HG02938 (cell line): ENCODE results near the gene PLCL1.

Experiments
- ATAC-seq: cut with Tn5 transposase; IDR thresholded peaks from one replicate; pipeline ENCODE4 v1.9.1; 2021; ENCODE audit warnings: mild to moderate bottlenecking, moderate library complexity; ENCODE audit not compliant: unreplicated experiment

PLCL1 gene

GRCh38 chr2:198098918-198099317 lies 294.5 kb downstream of the PLCL1 start:
- no peak for ATAC-seq

GRCh38 chr2:198100346-198100745 lies 296.0 kb downstream of the PLCL1 start:
- no peak for ATAC-seq

GRCh38 chr2:198101688-198102087 lies 297.3 kb downstream of the PLCL1 start:
- ATAC-seq = no peak

- ATAC-seq = no peak
Observed at GRCh38 chr2:198102120-198102519, 297.7 kb downstream of the PLCL1 start.

GRCh38 chr2:198102856-198103255 lies 298.5 kb downstream of the PLCL1 start:
- no peak for ATAC-seq

- no peak for ATAC-seq
Observed at GRCh38 chr2:198106621-198107385, 302.4 kb downstream of the PLCL1 start.

- ATAC-seq = no peak
Observed at GRCh38 chr2:198113316-198113715, 308.9 kb downstream of the PLCL1 start.

- ATAC-seq = no peak
Observed at GRCh38 chr2:198114064-198114463, 309.7 kb downstream of the PLCL1 start.

- ATAC-seq = no peak
Observed at GRCh38 chr2:198115201-198115600, 310.8 kb downstream of the PLCL1 start.

- ATAC-seq = no peak
Observed at GRCh38 chr2:198116756-198117155, 312.4 kb downstream of the PLCL1 start.

- ATAC-seq = no peak
Observed at GRCh38 chr2:198117406-198118041, 313.1 kb downstream of the PLCL1 start.

GRCh38 chr2:198127627-198128026 lies 323.2 kb downstream of the PLCL1 start:
- ATAC-seq = no peak

- no peak for ATAC-seq
Observed at GRCh38 chr2:198129609-198130008, 325.2 kb downstream of the PLCL1 start.

- no peak for ATAC-seq
Observed at GRCh38 chr2:198134293-198134955, 330.0 kb downstream of the PLCL1 start.

- no peak for ATAC-seq
Observed at GRCh38 chr2:198135481-198135934, 331.1 kb downstream of the PLCL1 start.

- no peak for ATAC-seq
Observed at GRCh38 chr2:198136142-198136541, 331.7 kb downstream of the PLCL1 start.

GRCh38 chr2:198137733-198138132 lies 333.3 kb downstream of the PLCL1 start:
- no peak for ATAC-seq

- ATAC-seq = no peak
Observed at GRCh38 chr2:198141726-198142125, 337.3 kb downstream of the PLCL1 start.

GRCh38 chr2:198143156-198143555 lies 338.8 kb downstream of the PLCL1 start:
- ATAC-seq = no peak

GRCh38 chr2:198143793-198144192 lies 339.4 kb downstream of the PLCL1 start:
- no peak for ATAC-seq

GRCh38 chr2:198144660-198145059 lies 340.3 kb downstream of the PLCL1 start:
- no peak for ATAC-seq
